ENCODE results near the gene LTF.

The LTF gene

DNA sequence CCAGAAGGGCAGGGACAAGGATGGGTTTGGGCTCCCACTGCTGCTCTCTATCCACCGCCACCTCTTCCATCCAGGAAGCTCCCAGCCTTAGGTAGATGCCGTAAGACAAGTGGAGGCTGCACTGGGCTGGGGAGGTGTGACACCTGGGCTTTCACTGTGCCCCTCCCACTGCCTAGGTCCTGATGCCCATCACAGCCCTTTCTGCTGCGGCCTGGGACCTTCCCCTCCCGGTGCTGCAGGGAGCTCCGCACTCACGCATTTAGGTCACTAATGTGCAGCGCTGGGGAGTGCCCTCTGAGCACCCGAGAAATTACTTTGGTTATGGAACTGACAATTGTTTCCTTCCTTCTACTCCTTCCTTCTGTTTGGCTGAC is 850 bp downstream of the LTF start:
- DNase-seq (ENCODE audit: insufficient read length, low spot score) (no peak), FAIRE-seq (no peak)
- TF ChIP-seq POU2F2 (IDR thresholded peaks at IDR 0.05; ENCODE audit: low read depth, low read length) = no peak
- no peak for TF ChIP-seq POLR2AphosphoS5 (IDR thresholded peaks at IDR 0.05; ENCODE audit: low read depth, low read length)
- TF ChIP-seq PAX5 (IDR thresholded peaks at IDR 0.05; ENCODE audit: insufficient read depth, low read length, severe bottlenecking) = no peak
- no peak for TF ChIP-seq TAF1 (IDR thresholded peaks at IDR 0.05; ENCODE audit: low read depth, low read length)
- no peak for TF ChIP-seq POLR2A (IDR thresholded peaks at IDR 0.05; ENCODE audit: low read depth, low read length)
- no peak for TF ChIP-seq SPI1 (IDR thresholded peaks at IDR 0.05; ENCODE audit: low read depth, low read length)

- TF ChIP-seq POU2F2 (IDR thresholded peaks at IDR 0.05; ENCODE audit: low read depth, low read length) (no peak), TAF1 (IDR thresholded peaks at IDR 0.05; ENCODE audit: low read depth, low read length) (no peak), PAX5 (IDR thresholded peaks at IDR 0.05; ENCODE audit: insufficient read depth, low read length, severe bottlenecking) (no peak), POLR2A (IDR thresholded peaks at IDR 0.05; ENCODE audit: low read depth, low read length) (no peak), POLR2AphosphoS5 (IDR thresholded peaks at IDR 0.05; ENCODE audit: low read depth, low read length) (no peak), SPI1 (IDR thresholded peaks at IDR 0.05; ENCODE audit: low read depth, low read length) (no peak)
- DNase-seq (ENCODE audit: insufficient read length, low spot score) (no peak), FAIRE-seq (no peak)
These were observed 1.4 kb downstream of the LTF start for GRCh38 chr3:46463120-46463867.

DNA sequence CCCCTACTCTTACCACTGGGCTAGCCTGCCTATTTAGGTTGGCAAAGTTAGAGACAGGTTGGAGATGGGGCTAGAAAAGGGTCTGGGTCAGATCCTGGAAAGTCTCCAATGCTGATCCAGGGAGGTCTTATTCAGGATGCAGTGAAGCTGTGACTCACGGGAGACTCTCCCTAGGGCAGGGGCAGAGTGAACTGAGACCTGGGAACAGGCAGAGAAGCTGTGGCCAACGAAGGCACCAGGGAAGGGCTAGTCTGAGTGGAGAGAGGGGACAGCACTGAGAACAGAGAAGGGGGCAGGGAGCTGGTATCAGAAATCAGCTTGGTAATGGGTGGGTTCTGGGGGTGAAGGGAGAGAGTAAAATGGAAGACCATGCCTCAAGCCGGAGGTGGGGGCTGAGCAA is 2.2 kb downstream of the LTF start:
- FAIRE-seq = no peak
- no peak for DNase-seq (ENCODE audit: insufficient read length, low spot score)
- TF ChIP-seq POLR2A (IDR thresholded peaks at IDR 0.05; ENCODE audit: low read depth, low read length) = no peak
- TF ChIP-seq PAX5 (IDR thresholded peaks at IDR 0.05; ENCODE audit: insufficient read depth, low read length, severe bottlenecking) = no peak
- TF ChIP-seq POU2F2 (IDR thresholded peaks at IDR 0.05; ENCODE audit: low read depth, low read length) = no peak
- no peak for TF ChIP-seq TAF1 (IDR thresholded peaks at IDR 0.05; ENCODE audit: low read depth, low read length)
- no peak for TF ChIP-seq POLR2AphosphoS5 (IDR thresholded peaks at IDR 0.05; ENCODE audit: low read depth, low read length)
- TF ChIP-seq SPI1 (IDR thresholded peaks at IDR 0.05; ENCODE audit: low read depth, low read length) = no peak

DNA sequence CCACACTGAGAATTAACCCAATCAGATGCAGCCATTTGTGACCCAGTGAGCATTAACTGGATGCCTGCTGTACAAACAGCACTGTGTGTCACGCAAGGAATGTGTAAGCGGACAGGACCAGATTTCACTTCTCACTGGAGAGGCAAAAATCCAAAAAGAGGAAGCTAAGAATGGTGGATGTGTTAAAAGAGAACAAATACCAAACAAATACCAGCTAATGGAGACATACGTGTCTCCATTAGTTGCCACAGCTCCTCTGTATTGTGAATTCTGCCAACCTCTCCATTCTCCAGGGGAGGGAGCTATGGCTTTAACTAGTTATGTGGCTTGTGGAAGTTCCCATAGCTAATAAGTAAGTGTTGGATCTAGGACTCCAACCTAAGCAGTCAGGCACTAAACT is 2.6 kb downstream of the LTF start:
- no peak for DNase-seq (ENCODE audit: insufficient read length, low spot score)
- FAIRE-seq = no peak
- TF ChIP-seq POLR2AphosphoS5 (IDR thresholded peaks at IDR 0.05; ENCODE audit: low read depth, low read length) = no peak
- TF ChIP-seq PAX5 (IDR thresholded peaks at IDR 0.05; ENCODE audit: insufficient read depth, low read length, severe bottlenecking) = no peak
- TF ChIP-seq POU2F2 (IDR thresholded peaks at IDR 0.05; ENCODE audit: low read depth, low read length) = no peak
- no peak for TF ChIP-seq SPI1 (IDR thresholded peaks at IDR 0.05; ENCODE audit: low read depth, low read length)
- TF ChIP-seq TAF1 (IDR thresholded peaks at IDR 0.05; ENCODE audit: low read depth, low read length) = no peak
- TF ChIP-seq POLR2A (IDR thresholded peaks at IDR 0.05; ENCODE audit: low read depth, low read length) = no peak

DNA sequence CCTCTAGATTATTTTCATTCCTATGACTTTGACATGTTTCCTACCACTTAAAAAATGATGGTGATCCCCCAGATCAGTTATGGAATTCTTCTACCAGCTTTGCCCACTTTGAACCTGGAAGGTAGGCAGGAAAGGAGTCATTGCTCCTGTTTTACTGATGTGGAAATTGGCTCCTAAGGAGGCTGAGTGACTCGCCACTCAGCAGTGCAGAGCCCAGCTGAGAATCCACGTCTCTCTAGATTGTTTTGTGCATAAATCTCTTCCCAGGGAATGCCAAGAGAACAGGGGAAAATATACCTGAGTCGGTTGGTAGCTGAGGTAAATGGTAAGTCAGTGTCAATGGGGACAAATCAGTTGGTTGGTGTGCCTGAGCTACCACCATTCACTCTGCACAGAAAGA is 4.7 kb downstream of the LTF start:
- no peak for FAIRE-seq

DNA sequence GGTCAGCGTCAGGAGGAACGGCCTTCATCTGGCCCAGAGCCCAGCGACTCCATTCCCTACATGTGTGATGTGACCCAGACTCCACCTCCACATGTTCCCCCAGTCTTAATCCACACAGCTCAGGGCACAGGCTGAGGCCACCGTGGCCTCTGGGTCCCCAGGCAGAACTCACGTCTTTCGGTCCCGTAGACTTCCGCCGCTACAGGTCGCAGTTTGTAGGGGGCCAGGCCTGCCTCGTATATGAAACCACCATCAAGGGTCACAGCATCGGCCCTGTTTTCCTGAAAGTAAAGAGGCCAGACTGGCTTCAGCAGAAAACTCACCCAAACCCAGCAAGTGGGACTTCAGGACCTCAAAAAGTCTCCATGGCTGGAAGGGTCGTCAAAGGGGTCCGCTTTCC is 8.6 kb downstream of the LTF start:
- no peak for DNase-seq (ENCODE audit: insufficient read length, low spot score)
- no peak for TF ChIP-seq POU2F2 (IDR thresholded peaks at IDR 0.05; ENCODE audit: low read depth, low read length)
- TF ChIP-seq TAF1 (IDR thresholded peaks at IDR 0.05; ENCODE audit: low read depth, low read length) = no peak
- no peak for TF ChIP-seq POLR2AphosphoS5 (IDR thresholded peaks at IDR 0.05; ENCODE audit: low read depth, low read length)
- TF ChIP-seq POLR2A (IDR thresholded peaks at IDR 0.05; ENCODE audit: low read depth, low read length) = no peak
- TF ChIP-seq PAX5 (IDR thresholded peaks at IDR 0.05; ENCODE audit: insufficient read depth, low read length, severe bottlenecking) = no peak
- no peak for TF ChIP-seq SPI1 (IDR thresholded peaks at IDR 0.05; ENCODE audit: low read depth, low read length)
- FAIRE-seq = no peak

More for the DNA sequence above, 4.7 kb downstream of the LTF start:
- TF ChIP-seq POLR2AphosphoS5 (IDR thresholded peaks at IDR 0.05; ENCODE audit: low read depth, low read length) (no peak), POLR2A (IDR thresholded peaks at IDR 0.05; ENCODE audit: low read depth, low read length) (no peak), TAF1 (IDR thresholded peaks at IDR 0.05; ENCODE audit: low read depth, low read length) (no peak), POU2F2 (IDR thresholded peaks at IDR 0.05; ENCODE audit: low read depth, low read length) (no peak), SPI1 (IDR thresholded peaks at IDR 0.05; ENCODE audit: low read depth, low read length) (no peak), PAX5 (IDR thresholded peaks at IDR 0.05; ENCODE audit: insufficient read depth, low read length, severe bottlenecking) (no peak)
- no peak for DNase-seq (ENCODE audit: insufficient read length, low spot score)

DNA sequence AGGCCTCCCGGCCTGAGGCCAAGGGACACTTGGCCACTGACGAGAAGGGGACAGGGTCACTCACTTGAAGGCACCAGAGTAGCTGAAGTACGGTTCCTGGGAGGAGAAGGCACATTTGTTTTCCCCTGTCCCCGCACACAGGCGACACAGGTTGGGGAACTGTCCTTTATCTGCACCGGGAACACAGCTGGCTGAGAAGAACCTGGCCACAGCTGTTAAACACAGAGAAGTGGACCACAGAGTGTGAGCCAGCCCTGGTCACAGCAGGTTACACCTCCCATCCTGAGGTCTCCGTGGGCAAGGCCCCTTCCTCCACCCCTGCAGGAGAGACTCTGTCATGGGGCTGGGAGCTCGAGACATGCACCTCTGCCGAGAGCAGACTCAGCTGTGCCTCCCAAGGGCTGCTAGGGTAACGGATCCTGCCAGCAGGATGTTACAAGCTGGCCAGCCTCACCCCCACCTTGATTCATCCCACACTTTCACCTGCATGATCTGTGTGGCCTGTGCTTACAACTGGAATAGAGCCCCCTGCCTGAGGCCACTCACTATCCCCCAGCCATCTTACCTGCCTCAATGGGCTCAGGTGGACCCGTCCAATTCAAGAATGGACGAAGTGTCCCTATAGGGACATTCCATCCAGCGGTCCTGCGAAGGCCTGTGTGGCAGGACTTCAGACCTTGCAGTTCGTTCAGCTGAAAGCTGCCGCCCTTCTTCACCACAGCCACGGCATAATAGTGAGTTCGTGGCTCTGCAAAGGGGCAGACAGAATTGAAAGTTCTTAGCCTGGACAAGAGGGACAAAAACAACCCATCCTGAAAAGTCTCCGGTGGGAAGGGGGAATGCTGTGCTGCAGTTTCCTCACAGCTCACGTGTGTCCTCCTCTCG is 9.2 kb downstream of the LTF start:
- FAIRE-seq (no peak), DNase-seq (ENCODE audit: insufficient read length, low spot score) (no peak)
- TF ChIP-seq POU2F2 (IDR thresholded peaks at IDR 0.05; ENCODE audit: low read depth, low read length) = no peak
- TF ChIP-seq PAX5 (IDR thresholded peaks at IDR 0.05; ENCODE audit: insufficient read depth, low read length, severe bottlenecking) = no peak
- TF ChIP-seq POLR2A (IDR thresholded peaks at IDR 0.05; ENCODE audit: low read depth, low read length) = no peak
- TF ChIP-seq TAF1 (IDR thresholded peaks at IDR 0.05; ENCODE audit: low read depth, low read length) = no peak
- no peak for TF ChIP-seq SPI1 (IDR thresholded peaks at IDR 0.05; ENCODE audit: low read depth, low read length)
- TF ChIP-seq POLR2AphosphoS5 (IDR thresholded peaks at IDR 0.05; ENCODE audit: low read depth, low read length) = no peak

DNA sequence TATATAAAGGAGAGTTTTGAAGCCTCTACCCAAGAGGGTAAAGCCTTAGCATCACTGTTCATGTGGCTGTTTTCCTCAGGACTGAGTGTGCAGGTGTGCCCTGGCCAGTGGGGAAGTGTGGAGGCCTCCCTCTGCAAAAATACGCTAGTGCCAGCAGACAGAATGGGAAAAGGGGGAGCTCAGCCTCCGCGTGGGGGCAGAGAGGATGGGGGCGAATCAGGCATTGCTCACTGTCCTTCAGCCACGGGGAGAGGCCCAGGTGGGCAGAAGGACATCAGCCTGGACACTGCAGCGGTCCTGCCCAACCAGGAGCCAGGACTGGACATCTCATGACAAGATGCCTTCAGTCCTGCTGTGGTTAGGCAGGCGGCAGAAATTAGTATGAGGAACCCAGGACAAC is 10.1 kb downstream of the LTF start:
- TF ChIP-seq POLR2AphosphoS5 (IDR thresholded peaks at IDR 0.05; ENCODE audit: low read depth, low read length) = no peak
- TF ChIP-seq TAF1 (IDR thresholded peaks at IDR 0.05; ENCODE audit: low read depth, low read length) = no peak
- no peak for TF ChIP-seq SPI1 (IDR thresholded peaks at IDR 0.05; ENCODE audit: low read depth, low read length)
- no peak for TF ChIP-seq POLR2A (IDR thresholded peaks at IDR 0.05; ENCODE audit: low read depth, low read length)
- TF ChIP-seq PAX5 (IDR thresholded peaks at IDR 0.05; ENCODE audit: insufficient read depth, low read length, severe bottlenecking) = no peak
- TF ChIP-seq POU2F2 (IDR thresholded peaks at IDR 0.05; ENCODE audit: low read depth, low read length) = no peak
- no peak for FAIRE-seq
- DNase-seq (ENCODE audit: insufficient read length, low spot score) = no peak

GRCh38 chr3:46454209-46454595 is 10.5 kb downstream of the LTF start:
- TF ChIP-seq POLR2AphosphoS5 (IDR thresholded peaks at IDR 0.05; ENCODE audit: low read depth, low read length) = no peak
- TF ChIP-seq POU2F2 (IDR thresholded peaks at IDR 0.05; ENCODE audit: low read depth, low read length) = no peak
- TF ChIP-seq SPI1 (IDR thresholded peaks at IDR 0.05; ENCODE audit: low read depth, low read length) = no peak
- TF ChIP-seq PAX5 (IDR thresholded peaks at IDR 0.05; ENCODE audit: insufficient read depth, low read length, severe bottlenecking) = no peak
- TF ChIP-seq POLR2A (IDR thresholded peaks at IDR 0.05; ENCODE audit: low read depth, low read length) = no peak
- TF ChIP-seq TAF1 (IDR thresholded peaks at IDR 0.05; ENCODE audit: low read depth, low read length) = no peak
- FAIRE-seq (no peak), DNase-seq (ENCODE audit: insufficient read length, low spot score) (no peak)

All from GM12891 (cell line).